ENCODE data around the gene ZNF618. TPM values are rescaled to one million over a fixed set of nuclear protein-coding genes. Genes with fewer than 3 reads are reported as not detected.

The ZNF618 gene
- total and polyA plus RNA-seq, 7 donors: 0.92 to 8.0 (median 2.3) TPM

- H3K27ac ChIP-seq: no peak overlapping the region
- DNase-seq: no peak
- no peaks in the 10 kb centered on the region for H3K4me1 ChIP-seq
- H3K9me3 ChIP-seq: peaks cover 0 to 3% (median 1%) of the 10 kb centered on the region in 4 donors
- H3K36me3 ChIP-seq: no peaks in the 10 kb centered on the region
- 96 to 98% methylated on average over 4 of the region's 4 CpGs for WGBS, 2 donors
- no peak for TF ChIP-seq CTCF (IDR thresholded peaks at IDR 0.05)
- no peak for TF ChIP-seq POLR2A (IDR thresholded peaks at IDR 0.05)
- TF ChIP-seq EP300 (IDR thresholded peaks at IDR 0.05): no peak
- TF ChIP-seq POLR2AphosphoS5 (IDR thresholded peaks at IDR 0.05): no peak
- intact Hi-C loops (cut with DNase I): no loop called here
- H3K27me3 ChIP-seq: no peaks in the 10 kb centered on the region
- no peak overlapping the region for H3K4me3 ChIP-seq
These were observed 22.5 kb downstream of the ZNF618 start for GRCh38 chr9:113898596-113898995.

GRCh38 chr9:113899205-113899604, 23.1 kb downstream of the ZNF618 start:
- no peak overlapping the region for H3K27ac ChIP-seq
- H3K4me1 ChIP-seq: no peaks in the 10 kb centered on the region
- 96 to 98% methylated on average over 6 of the region's 6 CpGs for WGBS, 2 donors
- peak; percentile 26 for DNase-seq
- intact Hi-C loops (cut with DNase I): no loop called here
- H3K9me3 ChIP-seq: peaks cover 0 to 3% (median 1%) of the 10 kb centered on the region in 4 donors
- H3K36me3 ChIP-seq: no peaks in the 10 kb centered on the region
- H3K4me3 ChIP-seq: no peak overlapping the region
- TF ChIP-seq POLR2AphosphoS5 (IDR thresholded peaks at IDR 0.05) (no peak), CTCF (IDR thresholded peaks at IDR 0.05) (no peak), POLR2A (IDR thresholded peaks at IDR 0.05) (no peak), EP300 (IDR thresholded peaks at IDR 0.05) (no peak)
- H3K27me3 ChIP-seq: no peaks in the 10 kb centered on the region

- DNase-seq: peak; percentile 25
- Histone ChIP-seq H3K27me3 (no peaks in the 10 kb centered on the region), H3K36me3 (no peaks in the 10 kb centered on the region), H3K4me1 (no peaks in the 10 kb centered on the region), H3K27ac (no peak overlapping the region), H3K4me3 (no peak overlapping the region), H3K9me3 (peaks cover 0 to 3% (median 1%) of the 10 kb centered on the region in 4 donors)
- 84 to 85% methylated on average over 17 of the region's 17 CpGs for WGBS, 2 donors
- intact Hi-C loops (cut with DNase I): no loop called here
- no peak for TF ChIP-seq POLR2A (IDR thresholded peaks at IDR 0.05)
- TF ChIP-seq EP300 (IDR thresholded peaks at IDR 0.05): no peak
- TF ChIP-seq POLR2AphosphoS5 (IDR thresholded peaks at IDR 0.05): no peak
- no peak for TF ChIP-seq CTCF (IDR thresholded peaks at IDR 0.05)
These were observed 25.1 kb downstream of the ZNF618 start for GRCh38 chr9:113901221-113901688.

- peaks cover 0 to 3% (median 1%) of the 10 kb centered on the region in 4 donors for H3K9me3 ChIP-seq
- H3K4me3 ChIP-seq: no peak overlapping the region
- intact Hi-C loops (cut with DNase I): no loop called here
- DNase-seq: no peak
- no peak overlapping the region for H3K27ac ChIP-seq
- no peaks in the 10 kb centered on the region for H3K4me1 ChIP-seq
- no peaks in the 10 kb centered on the region for H3K36me3 ChIP-seq
- no peak for TF ChIP-seq CTCF (IDR thresholded peaks at IDR 0.05)
- no peak for TF ChIP-seq EP300 (IDR thresholded peaks at IDR 0.05)
- TF ChIP-seq POLR2AphosphoS5 (IDR thresholded peaks at IDR 0.05): no peak
- no peak for TF ChIP-seq POLR2A (IDR thresholded peaks at IDR 0.05)
- 85 to 89% methylated on average over 4 of the region's 4 CpGs for WGBS, 2 donors
- H3K27me3 ChIP-seq: no peaks in the 10 kb centered on the region
These were observed 27.5 kb downstream of the ZNF618 start for GRCh38 chr9:113903514-113904077.
